Pancreas (tissue), 10 donors: ENCODE measurements around the gene PIN4. TPM values are rescaled to one million over a fixed set of nuclear protein-coding genes. Genes with fewer than 3 reads are reported as not detected.
A peak's percentile ranks its signal among the peaks of the same experiment; 100 is the strongest.

Experiments
- ATAC-seq, 4 donors: fragments of 200-7000 bp; cut with Tn5 transposase; one replicate each; pipeline versions ENCODE4 v1.8.0 to v1.9.1; 2020; ENCODE audit warnings: mild to moderate bottlenecking in 4 of 4, moderate library complexity in 4 of 4
- DNase-seq, 6 donors: peaks; one replicate each; pipeline ENCODE4 v3.0.0-alpha.2; 2020
- FAIRE-seq: peaks from 2 replicates; lab custom pipeline; 2012; peaks lifted over from hg19 to GRCh38; lab: Jason Lieb, UNC
- H3K27ac ChIP-seq, 4 donors: fragments of 200-600 bp; sonication (generic); 1 replicate in 3 of 4; 2 replicates in 1 of 4; pipeline versions ENCODE4 v1.5.0 to v1.8.0; 2020
- H3K27me3 ChIP-seq, 4 donors: fragments of 200-600 bp; one replicate each; pipeline ENCODE4 v1.8.0; 2021
- H3K36me3 ChIP-seq, 3 donors: fragments of 200-600 bp; sonication (generic) in 1 of 3; one replicate each; pipeline versions ENCODE4 v1.5.0 to v1.8.0; 2020 to 2021
- H3K4me1 ChIP-seq, 3 donors: fragments of 200-600 bp; one replicate each; pipeline ENCODE4 v1.8.0; 2021
- H3K4me3 ChIP-seq, 4 donors: fragments of 200-600 bp; sonication (generic) in 2 of 4; one replicate each; pipeline versions ENCODE4 v1.5.0 to v1.8.0; 2020 to 2021
- H3K9me3 ChIP-seq, 4 donors: fragments of 200-600 bp; one replicate each; pipeline ENCODE4 v1.8.0; 2021
- WGBS, 2 donors: extraction: QIAGEN DNeasy Blood & Tissue Kit; methylation state at CpG; one replicate each; pipeline ENCODE4 v1.1.7; 2013; 5-methylcytosine and 5-hydroxymethylcytosine counted together
- intact Hi-C, 3 donors: fragments of 100-400 bp; cut with DNase I; formaldehyde crosslinking; loops; one replicate each; pipeline versions ENCODE4 v1.11.1 to v1.14.2; 2022
- polyA plus RNA-seq, 2 donors: library from polyadenylated mRNA; stranded (reverse); fragments of 200-250 nt; gene quantifications; one replicate each; pipeline ENCODE4 v1.2.3, GENCODE V29; 2013
- total RNA-seq, 6 donors: library from RNA; stranded (reverse); fragmentation: NEBNext Ultra II Directional in 4 of 6; extraction: Animal tissue kit (Norgen Biotek cat#: 25700) in 4 of 6; gene quantifications; one replicate each; pipeline versions ENCODE4 v1.2.1 to v1.2.4, GENCODE V29; 2021 to 2023
- TF ChIP-seq, protein P1 (sequence below), 4 donors: fragments of 200-600 bp; sonication (generic) in 3 of 4; IDR thresholded peaks; one replicate each; pipeline versions ENCODE4 v1.5.0 to v1.8.0; 2021; ENCODE audit warnings: antibody characterized with exemption in 4 of 4
- donor health status: healthy with polysubstance abuse.
- donor health status: DM: no; HTN: no; CAD: no; lungs with moderate emphysema.
- donor health status: DM: no; HTN: no; CAD: no.
- donor health status: control.
- donor health status: control.
- donor health status: Bipolar disorder and iron deficiency.
- donor health status: DM: yes; HTN: yes; CAD: no.
- donor health status: DM: no; HTN: no; CAD: no.
- donor health status: DM: no; HTN: no; CAD: no.
- donor health status: DM: yes; HTN: yes; CAD: no.

Gene PIN4
- total RNA-seq (1 to 10 TPM; 3.6 to 5.8 (median 4.0) TPM), polyA plus RNA-seq (10 to 100 TPM; 11.6 to 13.4 TPM)

DNA sequence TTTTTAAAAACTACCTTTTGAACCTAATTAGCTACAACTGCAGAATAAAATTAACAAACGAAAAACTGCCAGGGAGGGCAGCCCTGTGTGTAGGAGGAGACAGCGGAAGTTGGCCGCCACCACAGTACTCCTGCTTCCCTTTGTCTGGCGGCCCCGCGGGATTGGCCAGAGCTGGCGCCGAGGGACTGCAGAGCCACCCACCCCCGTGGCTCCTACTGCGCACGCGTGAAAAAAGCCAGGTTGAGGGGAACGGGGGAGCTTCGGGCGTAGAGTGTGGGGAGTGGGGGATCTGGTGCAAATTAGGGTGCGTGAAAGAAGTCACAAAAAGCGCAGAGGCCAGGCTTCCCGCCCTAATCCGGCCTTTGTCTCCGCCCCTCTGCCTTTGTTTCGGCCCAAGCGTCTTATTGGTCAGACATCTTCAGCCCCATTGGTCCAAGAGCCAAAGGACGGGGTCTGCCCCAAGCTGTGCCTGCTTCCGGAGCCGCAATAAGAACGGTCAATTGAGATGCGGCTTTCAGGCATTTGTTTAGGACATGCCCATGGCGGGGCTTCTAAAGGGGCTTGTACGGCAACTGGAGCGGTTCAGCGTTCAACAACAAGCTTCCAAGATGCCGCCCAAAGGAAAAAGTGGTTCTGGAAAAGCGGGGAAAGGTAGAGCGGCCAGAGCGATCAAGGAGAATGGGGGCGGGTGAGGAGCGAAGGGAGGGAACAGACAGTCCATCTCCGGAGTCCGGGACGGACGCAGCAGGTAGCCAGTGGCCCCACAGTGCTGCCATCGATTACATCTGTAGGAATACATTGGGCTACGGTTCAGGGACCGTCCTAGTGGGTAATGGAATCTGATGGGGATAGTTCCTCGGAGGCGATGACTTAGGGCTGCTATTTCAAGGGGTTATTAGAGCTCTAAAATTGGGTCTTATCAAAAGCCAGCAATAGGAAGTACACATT lies at the start of gene PIN4:
Gene PIN4 (plus strand): TSS at position 580 of the 948 bp plus-strand sequence. CDS start 29 bp downstream, at position 609.
- Histone ChIP-seq H3K4me1 (peaks cover 0 to 4% (median 0%) of the 10 kb centered on the region in 3 donors), H3K27me3 (peaks cover 0 to 5% (median 0%) of the 10 kb centered on the region in 4 donors), H3K36me3 (no peaks in the 10 kb centered on the region), H3K4me3 (peak within 1 kb of the TSS; percentile 41 to 51 (median 48)), H3K9me3 (no peaks in the 10 kb centered on the region), H3K27ac (peak within 1 kb of the TSS; percentile 51 to 77 (median 71))
- peak; percentile 82 to 92 (median 90) for DNase-seq
- WGBS, 2 donors, result 0 to 16% methylated on average over 46 of the region's 46 CpGs
- intact Hi-C loops, result no loop called here
- FAIRE-seq, result peak; percentile 79
- ATAC-seq, result peak; percentile 95 to 99 (median 98)
- TF ChIP-seq, protein P1, sequence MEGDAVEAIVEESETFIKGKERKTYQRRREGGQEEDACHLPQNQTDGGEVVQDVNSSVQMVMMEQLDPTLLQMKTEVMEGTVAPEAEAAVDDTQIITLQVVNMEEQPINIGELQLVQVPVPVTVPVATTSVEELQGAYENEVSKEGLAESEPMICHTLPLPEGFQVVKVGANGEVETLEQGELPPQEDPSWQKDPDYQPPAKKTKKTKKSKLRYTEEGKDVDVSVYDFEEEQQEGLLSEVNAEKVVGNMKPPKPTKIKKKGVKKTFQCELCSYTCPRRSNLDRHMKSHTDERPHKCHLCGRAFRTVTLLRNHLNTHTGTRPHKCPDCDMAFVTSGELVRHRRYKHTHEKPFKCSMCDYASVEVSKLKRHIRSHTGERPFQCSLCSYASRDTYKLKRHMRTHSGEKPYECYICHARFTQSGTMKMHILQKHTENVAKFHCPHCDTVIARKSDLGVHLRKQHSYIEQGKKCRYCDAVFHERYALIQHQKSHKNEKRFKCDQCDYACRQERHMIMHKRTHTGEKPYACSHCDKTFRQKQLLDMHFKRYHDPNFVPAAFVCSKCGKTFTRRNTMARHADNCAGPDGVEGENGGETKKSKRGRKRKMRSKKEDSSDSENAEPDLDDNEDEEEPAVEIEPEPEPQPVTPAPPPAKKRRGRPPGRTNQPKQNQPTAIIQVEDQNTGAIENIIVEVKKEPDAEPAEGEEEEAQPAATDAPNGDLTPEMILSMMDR (IDR thresholded peaks at IDR 0.05), result no peak

DNA sequence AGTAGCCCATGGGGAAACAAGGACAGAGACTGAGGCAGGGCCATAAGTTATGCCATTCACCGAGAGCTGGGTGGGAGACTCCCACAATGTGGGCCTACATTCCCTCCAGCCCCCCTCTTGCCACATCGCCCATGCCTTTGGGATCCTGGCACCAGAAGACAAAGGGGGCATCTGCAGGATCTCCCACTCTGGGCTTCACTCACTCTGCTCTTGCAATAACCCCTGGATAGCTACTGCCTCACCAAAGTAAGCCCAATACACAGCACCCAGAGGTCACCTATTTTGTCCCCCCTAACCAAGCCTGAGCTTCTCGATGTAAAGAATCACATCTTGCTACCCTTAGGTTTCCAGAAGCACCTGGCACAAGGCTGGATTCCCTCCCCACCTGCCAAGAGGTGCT lies 49.1 kb upstream of the PIN4 start:
- ATAC-seq (no peak), FAIRE-seq (no peak), DNase-seq (peak in 1 of 6 donors; percentile 10)
- no peak overlapping the region for H3K4me3 ChIP-seq
- no peak overlapping the region for H3K27ac ChIP-seq
- H3K4me1 ChIP-seq, result no peaks in the 10 kb centered on the region
- 81 to 83% methylated on average over 3 of the region's 3 CpGs for WGBS, 2 donors
- H3K27me3 ChIP-seq, result peaks cover 0 to 23% (median 0%) of the 10 kb centered on the region in 4 donors
- H3K36me3 ChIP-seq, result no peaks in the 10 kb centered on the region
- TF ChIP-seq, protein P1 (IDR thresholded peaks at IDR 0.05), result no peak
- intact Hi-C loops, result no loop called here
- H3K9me3 ChIP-seq, result no peaks in the 10 kb centered on the region

DNA sequence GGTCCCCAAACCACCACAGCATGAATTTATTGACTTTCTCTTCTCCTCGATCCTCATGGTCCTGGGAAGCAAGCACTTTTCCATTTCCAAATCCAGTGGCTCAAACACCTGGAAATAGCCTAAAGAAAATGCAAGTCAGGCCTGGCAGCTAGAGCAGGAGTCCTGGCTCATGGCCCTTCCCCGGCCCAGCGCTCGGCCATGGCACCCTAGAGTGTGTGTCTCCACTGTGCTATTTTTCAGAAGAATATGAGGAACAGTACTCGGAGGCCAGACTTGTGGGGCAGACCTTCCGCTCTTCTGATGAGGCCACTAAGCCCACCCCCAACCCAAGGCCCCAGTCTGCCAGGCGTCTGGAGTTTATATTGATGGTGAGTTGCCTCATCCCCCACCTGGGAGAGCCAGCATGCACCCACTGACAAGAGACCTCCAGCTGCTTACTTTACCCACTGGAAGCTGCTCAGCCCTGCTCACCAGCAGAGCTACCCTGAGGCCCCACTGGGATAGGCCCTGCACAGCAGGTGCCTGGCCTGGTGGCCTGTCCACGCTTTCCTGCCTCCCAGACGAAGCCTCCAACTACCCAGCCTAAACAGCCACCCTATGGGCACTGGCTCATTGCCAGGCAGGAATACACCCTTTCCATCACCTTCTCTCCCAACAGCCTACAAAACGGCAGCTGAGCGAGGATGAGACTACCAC lies 47.6 kb upstream of the PIN4 start:
- no peak overlapping the region for H3K27ac ChIP-seq
- FAIRE-seq (no peak), ATAC-seq (no peak), DNase-seq (no peak)
- WGBS, 2 donors, result 84 to 89% methylated on average over 11 of the region's 11 CpGs
- no peaks in the 10 kb centered on the region for H3K9me3 ChIP-seq
- TF ChIP-seq, protein P1 (IDR thresholded peaks at IDR 0.05), result no peak
- intact Hi-C loops, result no loop called here
- H3K4me3 ChIP-seq, result no peak overlapping the region
- peaks cover 0 to 23% (median 0%) of the 10 kb centered on the region in 4 donors for H3K27me3 ChIP-seq
- H3K4me1 ChIP-seq, result no peaks in the 10 kb centered on the region
- no peaks in the 10 kb centered on the region for H3K36me3 ChIP-seq

DNA sequence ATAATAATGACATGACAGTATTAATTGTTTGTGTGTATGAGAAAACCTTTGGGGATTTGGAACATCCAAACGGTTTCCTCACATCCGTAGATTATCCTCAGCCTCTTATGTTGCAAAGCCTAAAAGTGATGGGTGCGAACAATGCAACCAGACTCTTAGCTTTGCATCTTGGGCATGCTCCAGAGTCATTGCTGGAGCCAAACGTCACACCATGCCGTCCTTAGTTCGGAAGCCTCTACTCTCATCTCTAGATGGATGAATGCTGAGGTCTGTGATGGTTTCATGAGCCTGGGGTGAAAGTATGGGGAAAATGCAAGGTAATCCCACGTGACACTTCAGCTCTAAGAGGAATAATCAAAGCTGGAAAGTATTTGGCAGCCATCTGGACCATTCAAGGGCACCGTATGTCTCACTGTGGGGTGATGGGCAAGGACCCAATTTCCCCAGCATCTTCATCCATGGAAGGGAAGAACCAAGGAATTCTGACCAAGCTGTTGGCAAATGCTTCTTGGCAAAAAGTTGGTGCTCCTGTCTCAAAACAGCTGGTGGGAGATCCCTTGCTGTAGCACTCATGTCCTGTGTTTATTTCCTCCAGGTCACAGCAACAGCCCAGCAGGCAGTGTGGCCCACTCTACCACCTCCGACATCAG lies 43.6 kb upstream of the PIN4 start:
- H3K27ac ChIP-seq, result no peak overlapping the region
- intact Hi-C loops, result no loop called here
- H3K4me1 ChIP-seq, result no peaks in the 10 kb centered on the region
- no peaks in the 10 kb centered on the region for H3K9me3 ChIP-seq
- FAIRE-seq (no peak), DNase-seq (no peak), ATAC-seq (no peak)
- peaks cover 0 to 4% (median 0%) of the 10 kb centered on the region in 4 donors for H3K27me3 ChIP-seq
- TF ChIP-seq, protein P1 (IDR thresholded peaks at IDR 0.05), result no peak
- no peak overlapping the region for H3K4me3 ChIP-seq
- no peaks in the 10 kb centered on the region for H3K36me3 ChIP-seq
- WGBS, 2 donors, result 64 to 68% methylated on average over 9 of the region's 9 CpGs
